ENCODE data around the gene SUN1.

Gene SUN1

DNA sequence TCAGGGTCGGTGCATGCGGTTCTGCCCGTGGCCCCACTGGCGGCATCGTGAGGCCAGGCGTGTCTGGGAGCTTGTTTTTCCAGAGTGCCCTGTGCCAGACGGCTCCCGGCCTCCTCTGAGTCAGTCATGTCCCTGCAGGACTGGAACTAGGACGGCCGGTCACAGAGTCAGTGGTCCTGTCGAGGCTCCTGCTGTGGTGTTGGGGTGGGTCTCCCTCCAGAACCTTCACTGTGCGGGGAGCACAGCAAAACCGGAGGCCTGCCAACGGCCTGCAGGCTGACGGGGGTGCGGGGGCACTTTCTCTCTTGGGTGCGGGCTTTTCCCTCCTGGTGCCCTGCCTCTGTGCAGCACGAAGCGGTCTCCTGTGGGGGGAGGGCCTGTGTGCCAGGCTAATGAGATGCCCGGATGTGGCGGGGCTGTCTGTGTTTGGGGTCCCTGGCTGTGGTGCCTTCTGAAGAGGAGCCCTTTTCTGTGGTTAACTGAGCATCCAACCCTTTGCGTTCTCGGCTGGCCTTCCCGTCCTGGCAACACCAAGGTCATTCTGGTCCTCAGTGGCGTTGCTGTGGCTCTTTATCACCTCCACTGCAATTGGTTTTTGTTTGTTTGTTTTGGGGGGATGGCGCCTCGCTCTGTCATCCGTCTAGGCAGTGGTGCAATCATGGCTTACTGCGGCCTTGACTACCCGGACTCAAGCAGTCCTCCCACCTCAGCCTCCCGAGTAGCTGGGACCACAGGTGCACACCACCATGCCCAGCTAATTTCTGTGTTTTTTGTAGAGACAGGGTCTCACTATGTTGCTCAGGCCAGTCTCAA, 52.1 kb downstream of the SUN1 start:
- Histone ChIP-seq H3K27ac (no peak overlapping the region), H3K9me3 (no peaks in the 10 kb centered on the region), H3K4me3 (no peak overlapping the region), H3K4me1 (peaks cover 0 to 36% (median 18%) of the 10 kb centered on the region in 4 donors), H3K36me3 (peaks cover 24 to 56% (median 34%) of the 10 kb centered on the region in 3 donors), H3K27me3 (no peaks in the 10 kb centered on the region)
- no peak for DNase-seq
- intact Hi-C loops (cut with DNase I; ENCODE audit: low total_unique reads): no loop called here
- TF ChIP-seq, protein P1, sequence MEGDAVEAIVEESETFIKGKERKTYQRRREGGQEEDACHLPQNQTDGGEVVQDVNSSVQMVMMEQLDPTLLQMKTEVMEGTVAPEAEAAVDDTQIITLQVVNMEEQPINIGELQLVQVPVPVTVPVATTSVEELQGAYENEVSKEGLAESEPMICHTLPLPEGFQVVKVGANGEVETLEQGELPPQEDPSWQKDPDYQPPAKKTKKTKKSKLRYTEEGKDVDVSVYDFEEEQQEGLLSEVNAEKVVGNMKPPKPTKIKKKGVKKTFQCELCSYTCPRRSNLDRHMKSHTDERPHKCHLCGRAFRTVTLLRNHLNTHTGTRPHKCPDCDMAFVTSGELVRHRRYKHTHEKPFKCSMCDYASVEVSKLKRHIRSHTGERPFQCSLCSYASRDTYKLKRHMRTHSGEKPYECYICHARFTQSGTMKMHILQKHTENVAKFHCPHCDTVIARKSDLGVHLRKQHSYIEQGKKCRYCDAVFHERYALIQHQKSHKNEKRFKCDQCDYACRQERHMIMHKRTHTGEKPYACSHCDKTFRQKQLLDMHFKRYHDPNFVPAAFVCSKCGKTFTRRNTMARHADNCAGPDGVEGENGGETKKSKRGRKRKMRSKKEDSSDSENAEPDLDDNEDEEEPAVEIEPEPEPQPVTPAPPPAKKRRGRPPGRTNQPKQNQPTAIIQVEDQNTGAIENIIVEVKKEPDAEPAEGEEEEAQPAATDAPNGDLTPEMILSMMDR (IDR thresholded peaks at IDR 0.05): no peak

DNA sequence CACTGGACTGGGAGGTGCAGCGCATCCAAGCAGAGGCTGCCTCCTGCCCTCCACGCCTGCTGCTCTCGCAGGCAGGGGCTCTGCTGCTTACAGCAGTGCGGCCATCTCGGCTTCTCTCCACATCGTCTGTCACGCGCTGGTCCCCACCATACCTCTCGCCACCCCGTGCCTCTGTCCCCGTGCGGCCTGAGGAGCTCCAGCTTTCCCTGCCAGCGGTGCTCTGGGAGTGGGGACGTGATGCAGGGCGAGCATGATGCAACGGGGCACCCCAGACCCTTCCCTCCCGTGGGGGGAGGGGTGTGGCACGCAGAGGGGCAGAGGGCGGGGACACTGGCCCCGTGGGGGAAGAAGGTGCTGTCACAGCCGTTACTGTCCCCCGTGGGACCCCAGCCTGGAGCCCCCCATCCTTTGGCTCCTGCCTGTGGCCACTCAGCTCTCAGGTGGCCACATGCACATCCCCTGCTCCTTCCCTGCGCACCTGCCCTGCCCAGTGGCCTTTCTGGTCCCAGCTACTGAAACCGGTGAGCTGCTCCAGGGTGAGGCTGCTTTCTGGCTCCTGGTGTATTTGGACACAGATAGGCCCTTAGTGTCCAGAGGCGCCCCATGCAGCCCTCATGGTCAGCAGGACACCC, 53.1 kb downstream of the SUN1 start:
- Histone ChIP-seq H3K27me3 (no peaks in the 10 kb centered on the region), H3K4me3 (no peak overlapping the region), H3K27ac (no peak overlapping the region), H3K4me1 (peaks cover 0 to 36% (median 14%) of the 10 kb centered on the region in 4 donors), H3K9me3 (no peaks in the 10 kb centered on the region), H3K36me3 (peaks cover 24 to 59% (median 37%) of the 10 kb centered on the region in 3 donors)
- TF ChIP-seq, protein P1 (IDR thresholded peaks at IDR 0.05): no peak
- no peak for DNase-seq
- intact Hi-C loops (cut with DNase I; ENCODE audit: low total_unique reads): no loop called here

DNA sequence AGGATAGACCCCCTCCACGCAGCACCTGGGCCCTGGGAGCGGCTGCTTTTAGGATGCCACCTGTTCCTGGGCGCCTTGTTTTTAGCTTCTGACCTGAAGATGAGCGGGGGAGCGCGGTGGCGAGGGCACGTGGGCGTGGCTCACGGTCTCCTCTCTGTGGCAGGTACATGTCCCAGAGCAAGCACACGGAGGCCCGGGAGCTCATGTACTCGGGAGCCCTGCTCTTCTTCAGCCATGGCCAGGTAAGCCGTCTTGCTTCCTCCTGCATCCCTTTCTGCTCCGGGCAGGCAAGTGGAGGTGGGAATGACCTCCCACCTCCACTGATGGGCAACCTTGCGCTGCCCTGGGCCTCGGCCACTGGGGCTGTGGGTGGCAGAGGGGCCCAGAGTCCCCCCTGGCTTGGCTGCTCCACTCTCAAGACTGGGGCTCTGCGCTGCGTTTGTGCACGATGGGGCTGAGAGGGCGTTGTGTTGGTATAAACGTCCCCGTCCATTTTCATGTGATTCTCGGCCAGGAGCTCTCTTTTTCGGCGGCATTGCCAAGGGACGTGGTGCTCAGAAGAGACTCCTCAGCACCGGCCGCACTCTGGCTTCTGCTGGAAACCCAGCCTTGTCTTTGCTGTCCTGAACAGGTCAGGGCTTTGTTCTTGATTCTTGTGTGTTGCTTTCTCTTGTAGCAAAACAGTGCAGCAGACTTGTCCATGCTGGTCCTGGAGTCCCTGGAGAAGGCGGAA, 53.8 kb downstream of the SUN1 start:
- TF ChIP-seq, protein P1 (IDR thresholded peaks at IDR 0.05): no peak
- DNase-seq: no peak
- intact Hi-C loops (cut with DNase I; ENCODE audit: low total_unique reads): no loop called here
- Histone ChIP-seq H3K27ac (no peak overlapping the region), H3K4me3 (no peak overlapping the region), H3K27me3 (no peaks in the 10 kb centered on the region), H3K4me1 (peaks cover 0 to 35% (median 13%) of the 10 kb centered on the region in 4 donors), H3K36me3 (peaks cover 30 to 64% (median 44%) of the 10 kb centered on the region in 3 donors), H3K9me3 (no peaks in the 10 kb centered on the region)

DNA sequence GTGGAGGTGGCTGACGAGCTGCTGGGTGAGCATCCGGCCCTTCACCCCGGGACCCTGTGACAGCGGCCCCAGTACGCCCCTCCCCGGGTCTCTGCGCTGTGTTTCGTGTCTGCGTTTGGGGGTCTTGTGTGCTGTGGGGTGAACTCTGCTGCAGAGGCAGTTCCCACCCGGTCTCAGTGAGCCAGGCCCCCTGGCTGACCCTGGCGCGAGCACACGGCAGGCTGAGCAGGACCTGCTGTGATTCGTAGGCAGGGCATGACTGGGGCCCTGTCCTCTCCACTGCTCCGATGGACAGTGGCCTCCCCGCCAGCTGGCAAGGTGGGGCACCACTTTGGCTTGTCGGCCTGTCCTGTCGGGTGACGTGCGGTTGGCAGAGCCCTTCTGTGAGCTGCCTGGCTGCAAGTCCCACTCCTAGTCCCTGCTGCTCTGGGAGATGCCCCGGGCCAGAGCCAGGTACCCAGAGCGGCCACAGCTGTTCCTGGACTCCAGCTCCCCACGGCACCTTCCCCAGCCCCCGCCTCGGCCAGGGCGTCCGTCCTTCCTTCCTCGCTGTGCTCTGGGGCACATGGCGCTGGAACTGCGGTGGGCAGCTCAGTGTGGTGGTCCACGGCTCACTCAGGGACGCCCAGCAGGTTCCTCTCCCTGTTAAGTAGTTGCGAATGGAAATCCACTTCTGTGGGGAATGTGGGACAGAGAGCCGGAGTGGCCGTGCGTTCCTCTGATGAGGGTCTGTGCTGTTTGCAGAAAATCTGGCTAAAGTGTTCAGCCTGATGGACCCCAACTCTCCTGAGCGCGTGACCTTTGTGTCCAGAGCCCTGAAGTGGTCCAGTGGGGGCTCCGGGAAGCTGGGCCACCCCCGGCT, 54.6 kb downstream of the SUN1 start:
- Histone ChIP-seq H3K36me3 (peaks cover 38 to 70% (median 51%) of the 10 kb centered on the region in 3 donors), H3K4me1 (peaks cover 0 to 33% (median 13%) of the 10 kb centered on the region in 4 donors), H3K9me3 (no peaks in the 10 kb centered on the region), H3K27me3 (no peaks in the 10 kb centered on the region), H3K27ac (no peak overlapping the region), H3K4me3 (no peak overlapping the region)
- intact Hi-C loops (cut with DNase I; ENCODE audit: low total_unique reads): no loop called here
- DNase-seq: no peak
- TF ChIP-seq, protein P1 (IDR thresholded peaks at IDR 0.05): no peak

DNA sequence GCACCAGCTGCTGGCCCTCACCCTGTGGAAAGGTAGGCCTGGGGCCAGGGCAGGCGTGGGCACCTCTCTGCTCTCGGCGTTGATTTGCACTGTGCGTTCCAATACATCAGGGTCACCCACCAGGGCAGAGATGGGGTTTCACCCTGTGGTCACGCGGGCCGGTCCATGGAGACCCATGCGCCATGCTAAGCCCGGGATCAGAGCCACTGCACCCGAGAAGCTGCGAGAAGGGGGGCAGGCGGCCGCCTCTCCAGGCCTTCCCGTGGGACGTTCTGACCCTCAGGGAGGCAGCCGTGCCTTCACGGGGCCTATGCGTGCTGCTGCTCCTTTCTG, 55.2 kb downstream of the SUN1 start:
- DNase-seq: no peak
- H3K27ac ChIP-seq: no peak overlapping the region
- H3K27me3 ChIP-seq: no peaks in the 10 kb centered on the region
- H3K36me3 ChIP-seq: peaks cover 44 to 71% (median 57%) of the 10 kb centered on the region in 3 donors
- no peaks in the 10 kb centered on the region for H3K9me3 ChIP-seq
- intact Hi-C loops (cut with DNase I; ENCODE audit: low total_unique reads): no loop called here
- peaks cover 0 to 29% (median 13%) of the 10 kb centered on the region in 4 donors for H3K4me1 ChIP-seq
- TF ChIP-seq, protein P1 (IDR thresholded peaks at IDR 0.05): no peak
- no peak overlapping the region for H3K4me3 ChIP-seq
